ENCODE results near the gene OR6C6.
"Not testable (repeated sequence)": the region's sequence is repeated elsewhere in the genome, so short reads cannot be mapped to it uniquely, and the experiment has no call there.

OR6C6 gene

GRCh38 chr12:55296469-55296868 is at the start of gene OR6C6:
TSS of gene OR6C6 (minus strand) at chr12:55296569. CDS start at chr12:55295232, 1,337 bp downstream.
- H3K4me3 ChIP-seq (ENCODE audit: control insufficient read depth, low read depth, low read length) = no peak within 1 kb of the TSS
- DNase-seq (ENCODE audit: low read depth) = no peak
- no peak for TF ChIP-seq CTCF (IDR thresholded peaks at IDR 0.05; ENCODE audit: control insufficient read depth, insufficient read depth, low read depth, low read length, missing control alignments)

DNA sequence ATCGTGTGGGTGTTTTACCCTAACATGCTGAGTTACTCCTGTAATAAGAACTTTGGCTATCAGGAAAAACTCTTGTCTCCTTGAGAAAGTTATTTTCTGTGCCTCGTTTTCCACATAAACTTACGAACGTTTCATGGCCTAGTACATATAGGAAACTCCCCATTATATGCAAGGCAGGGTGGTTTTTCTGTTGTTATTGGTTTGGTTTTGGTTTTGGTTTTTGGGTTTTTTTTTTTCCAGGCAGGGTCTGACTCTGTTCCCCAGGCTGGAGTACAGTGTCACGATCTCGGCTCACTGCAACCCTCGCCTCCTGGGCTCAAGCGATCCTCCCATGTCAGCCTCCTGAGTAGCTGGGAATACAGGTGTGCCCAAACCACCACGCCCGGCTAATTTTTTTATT is 39.6 kb upstream of the OR6C6 start:
- no peak for DNase-seq (ENCODE audit: low read depth)
- H3K4me3 ChIP-seq (ENCODE audit: control insufficient read depth, low read depth, low read length) = no peak overlapping the region
- no peak for TF ChIP-seq CTCF (IDR thresholded peaks at IDR 0.05; ENCODE audit: control insufficient read depth, insufficient read depth, low read depth, low read length, missing control alignments)

- no peak within 1 kb of the TSS for H3K4me3 ChIP-seq (ENCODE audit: control insufficient read depth, low read depth, low read length)
- DNase-seq (ENCODE audit: low read depth) = no peak
- TF ChIP-seq CTCF (IDR thresholded peaks at IDR 0.05; ENCODE audit: control insufficient read depth, insufficient read depth, low read depth, low read length, missing control alignments) = no peak
These were observed 34.1 kb upstream of the OR6C6 start, which contains the start of gene OR6C3 for GRCh38 chr12:55330446-55330845. TSS of gene OR6C3 (plus strand) at chr12:55330746. CDS start at chr12:55331701, 955 bp downstream.

GRCh38 chr12:55325801-55326200 is 29.4 kb upstream of the OR6C6 start:
- DNase-seq (ENCODE audit: low read depth); H3K4me3 ChIP-seq (ENCODE audit: control insufficient read depth, low read depth, low read length): not testable (repeated sequence)

- TF ChIP-seq CTCF (IDR thresholded peaks at IDR 0.05; ENCODE audit: control insufficient read depth, insufficient read depth, low read depth, low read length, missing control alignments) = no peak
- H3K4me3 ChIP-seq (ENCODE audit: control insufficient read depth, low read depth, low read length) = no peak overlapping the region
- no peak for DNase-seq (ENCODE audit: low read depth)
These were observed 23.8 kb upstream of the OR6C6 start for GRCh38 chr12:55320201-55320600.

GRCh38 chr12:55314043-55314442 is 17.7 kb upstream of the OR6C6 start, which contains the start of gene OR6C1:
TSS of gene OR6C1 (plus strand) at chr12:55314343. CDS start at chr12:55320600, 6,257 bp downstream.
- DNase-seq (ENCODE audit: low read depth) = no peak
- TF ChIP-seq CTCF (IDR thresholded peaks at IDR 0.05; ENCODE audit: control insufficient read depth, insufficient read depth, low read depth, low read length, missing control alignments) = no peak

GRCh38 chr12:55289999-55290398 is 6.4 kb downstream of the OR6C6 start:
- no peak for TF ChIP-seq CTCF (IDR thresholded peaks at IDR 0.05; ENCODE audit: control insufficient read depth, insufficient read depth, low read depth, low read length, missing control alignments)
- H3K4me3 ChIP-seq (ENCODE audit: control insufficient read depth, low read depth, low read length) = no peak overlapping the region
- no peak for DNase-seq (ENCODE audit: low read depth)

More at GRCh38 chr12:55314043-55314442, 17.7 kb upstream of the OR6C6 start, which contains the start of gene OR6C1:
- no peak within 1 kb of the TSS for H3K4me3 ChIP-seq (ENCODE audit: control insufficient read depth, low read depth, low read length)

All from AG09309 (cell line).